ENCODE measurements around the gene MSANTD4.

DNA sequence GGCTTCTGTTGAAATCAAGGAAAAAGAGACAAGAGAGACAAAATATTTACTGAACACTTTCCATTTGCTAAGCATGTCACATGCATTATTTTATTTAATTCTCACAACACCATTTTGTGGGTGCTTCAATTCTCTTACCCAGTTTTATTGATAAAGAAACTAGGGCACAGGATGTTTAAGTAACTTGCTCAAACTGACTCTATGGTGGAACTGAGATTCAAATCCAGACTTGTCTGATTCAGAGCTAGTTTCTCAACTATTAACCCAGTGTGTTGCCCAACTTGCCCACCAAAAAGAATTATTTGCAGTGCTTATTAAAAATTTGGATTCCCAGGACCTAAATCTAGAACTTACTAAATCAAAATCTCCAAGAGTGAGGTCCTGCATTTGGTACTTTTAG is 21.5 kb upstream of the MSANTD4 start:
- TF ChIP-seq, protein P1, sequence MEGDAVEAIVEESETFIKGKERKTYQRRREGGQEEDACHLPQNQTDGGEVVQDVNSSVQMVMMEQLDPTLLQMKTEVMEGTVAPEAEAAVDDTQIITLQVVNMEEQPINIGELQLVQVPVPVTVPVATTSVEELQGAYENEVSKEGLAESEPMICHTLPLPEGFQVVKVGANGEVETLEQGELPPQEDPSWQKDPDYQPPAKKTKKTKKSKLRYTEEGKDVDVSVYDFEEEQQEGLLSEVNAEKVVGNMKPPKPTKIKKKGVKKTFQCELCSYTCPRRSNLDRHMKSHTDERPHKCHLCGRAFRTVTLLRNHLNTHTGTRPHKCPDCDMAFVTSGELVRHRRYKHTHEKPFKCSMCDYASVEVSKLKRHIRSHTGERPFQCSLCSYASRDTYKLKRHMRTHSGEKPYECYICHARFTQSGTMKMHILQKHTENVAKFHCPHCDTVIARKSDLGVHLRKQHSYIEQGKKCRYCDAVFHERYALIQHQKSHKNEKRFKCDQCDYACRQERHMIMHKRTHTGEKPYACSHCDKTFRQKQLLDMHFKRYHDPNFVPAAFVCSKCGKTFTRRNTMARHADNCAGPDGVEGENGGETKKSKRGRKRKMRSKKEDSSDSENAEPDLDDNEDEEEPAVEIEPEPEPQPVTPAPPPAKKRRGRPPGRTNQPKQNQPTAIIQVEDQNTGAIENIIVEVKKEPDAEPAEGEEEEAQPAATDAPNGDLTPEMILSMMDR (conservative IDR thresholded peaks at IDR 0.05; ENCODE audit: low read length), result no peak
- TF ChIP-seq EZH2phosphoT487 (IDR thresholded peaks at IDR 0.05; ENCODE audit: borderline replicate concordance, low read depth, low read length), result no peak
